HepG2 (cell line): ENCODE measurements around the gene CFD.

Experiments
- BATF2 ChIP-seq: sonication (generic); formaldehyde crosslinking; IDR thresholded peaks from 2 replicates; pipeline ENCODE4 v1.8.0; 2022; ENCODE audit warnings: mild to moderate bottlenecking, missing genetic modification reagents, moderate library complexity
- EP300 ChIP-seq, 3 experiments: sonication (generic) in 1 of 3; formaldehyde crosslinking in 1 of 3; IDR thresholded peaks; 2 replicates each; pipeline versions ENCODE4 v1.5.1 to v1.6.1; 2011 to 2020; ENCODE audit warnings: low read depth in 2 of 3, low read length in 2 of 3, borderline replicate concordance in 1 of 3, improper control_type of control experiment in 1 of 3, mild to moderate bottlenecking in 1 of 3, missing genetic modification reagents in 1 of 3, moderate library complexity in 1 of 3
- JUNB ChIP-seq: sonication (generic); formaldehyde crosslinking; IDR thresholded peaks from 2 replicates; pipeline ENCODE4 v1.8.0; 2022; ENCODE audit warnings: missing genetic modification reagents, mild to moderate bottlenecking, borderline replicate concordance
- MZF1 ChIP-seq: sonication (generic); formaldehyde crosslinking; IDR thresholded peaks from 2 replicates; pipeline ENCODE4 v1.8.1; 2023; ENCODE audit warnings: mild to moderate bottlenecking, missing genetic modification reagents, borderline replicate concordance
- SIN3A ChIP-seq: IDR thresholded peaks from 2 replicates; pipeline ENCODE4 v1.6.1; 2011; ENCODE audit warnings: low read depth, mild to moderate bottlenecking, control low read depth, low read length, borderline replicate concordance
- SMYD3 ChIP-seq: sonication (generic); formaldehyde crosslinking; IDR thresholded peaks from 2 replicates; pipeline ENCODE4 v1.8.1; 2023; ENCODE audit warnings: mild to moderate bottlenecking, missing genetic modification reagents
- SRSF9 ChIP-seq: fragments of 200-400 bp; formaldehyde crosslinking; IDR thresholded peaks from 2 replicates; pipeline ENCODE4 v1.6.1; 2018; ENCODE audit warnings: borderline replicate concordance, mild to moderate bottlenecking, low read depth, low read length; ENCODE audit not compliant: insufficient read depth, poor library complexity, severe bottlenecking
- TRAFD1 ChIP-seq: sonication (generic); formaldehyde crosslinking; IDR thresholded peaks from 2 replicates; pipeline ENCODE4 v1.5.1; 2020; ENCODE audit warnings: missing genetic modification reagents, mild to moderate bottlenecking, borderline replicate concordance
- YY1 ChIP-seq: IDR thresholded peaks from 2 replicates; pipeline ENCODE4 v1.6.1; 2011; ENCODE audit warnings: low read length, low read depth, moderate library complexity, mild to moderate bottlenecking; ENCODE audit not compliant: insufficient read depth, insufficient replicate concordance
- ZNF780A ChIP-seq: sonication (generic); formaldehyde crosslinking; IDR thresholded peaks from 2 replicates; pipeline ENCODE4 v1.8.0; 2022; ENCODE audit warnings: mild to moderate bottlenecking, missing genetic modification reagents, moderate library complexity
- TF ChIP-seq, protein P1 (sequence below): sonication (generic); formaldehyde crosslinking; IDR thresholded peaks from 2 replicates; pipeline ENCODE4 v1.4.0; 2020; ENCODE audit warnings: missing genetic modification reagents
- TF ChIP-seq, protein P2 (sequence below), 2 experiments: fragments of 450-650 bp in 1 of 2; sonication (generic) in 1 of 2; formaldehyde crosslinking in 1 of 2; IDR thresholded peaks; 2 replicates each; pipeline versions ENCODE4 v1.6.1 to v1.8.0; 2016 to 2022; ENCODE audit warnings: antibody characterized with exemption in 1 of 2, mild to moderate bottlenecking in 1 of 2, missing genetic modification reagents in 1 of 2
- TF ChIP-seq, protein P3 (sequence below): IDR thresholded peaks from 2 replicates; pipeline ENCODE4 v1.6.1; 2012; ENCODE audit warnings: inconsistent platforms

GRCh38 chr19:902446-903226 lies 43.2 kb downstream of the CFD start:
- TF ChIP-seq EP300 (IDR thresholded peaks at IDR 0.05; ENCODE audit: low read depth in 2 of 2, low read length in 2 of 2) (no peak), EP300 (CRISPR knock-in tag; IDR thresholded peaks at IDR 0.05; ENCODE audit: borderline replicate concordance) (no peak), SMYD3 (no peak), MZF1 (CRISPR knock-in tag) (no peak), SIN3A (no peak), SRSF9 (no peak), YY1 (no peak), TRAFD1 (CRISPR knock-in tag) (no peak), BATF2 (CRISPR knock-in tag) (no peak), JUNB (CRISPR knock-in tag) (no peak), ZNF780A (no peak)
- TF ChIP-seq, protein P1, sequence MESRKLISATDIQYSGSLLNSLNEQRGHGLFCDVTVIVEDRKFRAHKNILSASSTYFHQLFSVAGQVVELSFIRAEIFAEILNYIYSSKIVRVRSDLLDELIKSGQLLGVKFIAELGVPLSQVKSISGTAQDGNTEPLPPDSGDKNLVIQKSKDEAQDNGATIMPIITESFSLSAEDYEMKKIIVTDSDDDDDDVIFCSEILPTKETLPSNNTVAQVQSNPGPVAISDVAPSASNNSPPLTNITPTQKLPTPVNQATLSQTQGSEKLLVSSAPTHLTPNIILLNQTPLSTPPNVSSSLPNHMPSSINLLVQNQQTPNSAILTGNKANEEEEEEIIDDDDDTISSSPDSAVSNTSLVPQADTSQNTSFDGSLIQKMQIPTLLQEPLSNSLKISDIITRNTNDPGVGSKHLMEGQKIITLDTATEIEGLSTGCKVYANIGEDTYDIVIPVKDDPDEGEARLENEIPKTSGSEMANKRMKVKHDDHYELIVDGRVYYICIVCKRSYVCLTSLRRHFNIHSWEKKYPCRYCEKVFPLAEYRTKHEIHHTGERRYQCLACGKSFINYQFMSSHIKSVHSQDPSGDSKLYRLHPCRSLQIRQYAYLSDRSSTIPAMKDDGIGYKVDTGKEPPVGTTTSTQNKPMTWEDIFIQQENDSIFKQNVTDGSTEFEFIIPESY = no peak
- TF ChIP-seq, protein P2, sequence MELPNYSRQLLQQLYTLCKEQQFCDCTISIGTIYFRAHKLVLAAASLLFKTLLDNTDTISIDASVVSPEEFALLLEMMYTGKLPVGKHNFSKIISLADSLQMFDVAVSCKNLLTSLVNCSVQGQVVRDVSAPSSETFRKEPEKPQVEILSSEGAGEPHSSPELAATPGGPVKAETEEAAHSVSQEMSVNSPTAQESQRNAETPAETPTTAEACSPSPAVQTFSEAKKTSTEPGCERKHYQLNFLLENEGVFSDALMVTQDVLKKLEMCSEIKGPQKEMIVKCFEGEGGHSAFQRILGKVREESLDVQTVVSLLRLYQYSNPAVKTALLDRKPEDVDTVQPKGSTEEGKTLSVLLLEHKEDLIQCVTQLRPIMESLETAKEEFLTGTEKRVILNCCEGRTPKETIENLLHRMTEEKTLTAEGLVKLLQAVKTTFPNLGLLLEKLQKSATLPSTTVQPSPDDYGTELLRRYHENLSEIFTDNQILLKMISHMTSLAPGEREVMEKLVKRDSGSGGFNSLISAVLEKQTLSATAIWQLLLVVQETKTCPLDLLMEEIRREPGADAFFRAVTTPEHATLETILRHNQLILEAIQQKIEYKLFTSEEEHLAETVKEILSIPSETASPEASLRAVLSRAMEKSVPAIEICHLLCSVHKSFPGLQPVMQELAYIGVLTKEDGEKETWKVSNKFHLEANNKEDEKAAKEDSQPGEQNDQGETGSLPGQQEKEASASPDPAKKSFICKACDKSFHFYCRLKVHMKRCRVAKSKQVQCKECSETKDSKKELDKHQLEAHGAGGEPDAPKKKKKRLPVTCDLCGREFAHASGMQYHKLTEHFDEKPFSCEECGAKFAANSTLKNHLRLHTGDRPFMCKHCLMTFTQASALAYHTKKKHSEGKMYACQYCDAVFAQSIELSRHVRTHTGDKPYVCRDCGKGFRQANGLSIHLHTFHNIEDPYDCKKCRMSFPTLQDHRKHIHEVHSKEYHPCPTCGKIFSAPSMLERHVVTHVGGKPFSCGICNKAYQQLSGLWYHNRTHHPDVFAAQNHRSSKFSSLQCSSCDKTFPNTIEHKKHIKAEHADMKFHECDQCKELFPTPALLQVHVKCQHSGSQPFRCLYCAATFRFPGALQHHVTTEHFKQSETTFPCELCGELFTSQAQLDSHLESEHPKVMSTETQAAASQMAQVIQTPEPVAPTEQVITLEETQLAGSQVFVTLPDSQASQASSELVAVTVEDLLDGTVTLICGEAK (IDR thresholded peaks at IDR 0.05) = no peak
- TF ChIP-seq, protein P2 (CRISPR knock-in tag; IDR thresholded peaks at IDR 0.05) = no peak
- TF ChIP-seq, protein P3, sequence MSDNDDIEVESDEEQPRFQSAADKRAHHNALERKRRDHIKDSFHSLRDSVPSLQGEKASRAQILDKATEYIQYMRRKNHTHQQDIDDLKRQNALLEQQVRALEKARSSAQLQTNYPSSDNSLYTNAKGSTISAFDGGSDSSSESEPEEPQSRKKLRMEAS = no peak
